Thyroid gland (tissue), 4 donors: ENCODE data around the gene RNASEH2A.

Experiments
- CTCF ChIP-seq, 6 experiments: fragments of 200-600 bp in 3 of 6; fragments of 450-650 bp in 3 of 6; sonication (generic) in 3 of 6; IDR thresholded peaks; one replicate each; pipeline ENCODE4 v1.5.1; 2016 to 2019; ENCODE audit warnings: antibody characterized with exemption in 6 of 6, mild to moderate bottlenecking in 2 of 6, inconsistent platforms in 1 of 6, moderate library complexity in 1 of 6
- POLR2A ChIP-seq, 2 donors: fragments of 450-650 bp; IDR thresholded peaks; one replicate each; pipeline ENCODE4 v1.6.1; 2017; ENCODE audit warnings: antibody characterized with exemption in 2 of 2, mild to moderate bottlenecking in 2 of 2, moderate library complexity in 1 of 2

- TF ChIP-seq POLR2A (IDR thresholded peaks at IDR 0.05) (no peak), CTCF (IDR thresholded peaks at IDR 0.05) (no peak)
Measured at GRCh38 chr19:12856653-12857052, 50.3 kb downstream of the RNASEH2A start.
